ENCODE measurements around the gene CYGB. TPM values are rescaled to one million over a fixed set of nuclear protein-coding genes. Genes with fewer than 3 reads are reported as not detected.
"Not testable (repeated sequence)": the region's sequence is repeated elsewhere in the genome, so short reads cannot be mapped to it uniquely, and the experiment has no call there.

The CYGB gene
- total RNA-seq, 4 donors from 2014 or later, result 1.3 to 12.8 (median 6.9) TPM

- intact Hi-C loops (cut with DNase I), result no loop called here
- no peak for DNase-seq
- H3K27ac ChIP-seq, result no peak overlapping the region
- H3K4me1 ChIP-seq, result peaks cover 7 to 36% (median 13%) of the 10 kb centered on the region in 3 donors
- H3K27me3 ChIP-seq, result peaks cover 0 to 14% (median 0%) of the 10 kb centered on the region in 4 donors
- 53 to 78% methylated on average over 3 to 5 of the region's 22 CpGs for WGBS, 2 donors
- H3K4me3 ChIP-seq, result no peak overlapping the region
- no peaks in the 10 kb centered on the region for H3K36me3 ChIP-seq
- no peaks in the 10 kb centered on the region for H3K9me3 ChIP-seq
- TF ChIP-seq POLR2A (IDR thresholded peaks at IDR 0.05), result no peak
Measured at GRCh38 chr17:76512366-76513305, 24.9 kb downstream of the CYGB start.

DNA sequence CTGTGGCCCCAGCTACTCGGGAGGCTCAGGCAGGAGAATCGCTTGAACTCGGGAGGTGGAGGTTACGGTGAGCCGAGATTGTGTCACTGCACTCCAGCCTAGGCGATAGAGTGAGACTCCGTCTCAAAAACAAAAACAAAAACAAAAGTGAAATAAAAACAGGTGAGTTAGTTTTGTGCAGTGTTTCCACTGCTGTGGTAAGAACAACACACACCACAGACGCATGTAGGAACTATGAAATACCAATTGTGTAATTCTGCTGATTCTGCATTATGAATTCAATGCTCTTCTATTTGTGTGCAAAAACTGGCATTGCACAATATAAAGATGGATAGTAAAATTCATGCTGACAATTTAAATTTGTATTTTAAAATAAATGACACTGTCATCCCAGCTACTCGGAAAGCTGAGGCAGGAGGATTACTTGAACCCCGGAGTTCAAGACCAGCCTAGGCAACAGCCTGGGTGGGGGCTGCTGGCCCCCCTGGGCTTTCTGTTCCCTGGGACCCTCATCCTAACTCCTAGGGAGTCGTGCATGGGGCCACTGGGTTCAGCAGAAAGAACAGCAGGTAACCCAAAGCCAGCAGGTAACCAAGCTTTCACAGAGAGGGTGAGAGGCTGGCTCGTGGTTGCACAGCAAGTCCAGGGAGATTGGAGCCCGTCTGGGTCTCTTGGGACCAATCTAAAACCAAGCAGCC is 25.7 kb downstream of the CYGB start:
- intact Hi-C loops (cut with DNase I), result no loop called here
- TF ChIP-seq, protein P1, sequence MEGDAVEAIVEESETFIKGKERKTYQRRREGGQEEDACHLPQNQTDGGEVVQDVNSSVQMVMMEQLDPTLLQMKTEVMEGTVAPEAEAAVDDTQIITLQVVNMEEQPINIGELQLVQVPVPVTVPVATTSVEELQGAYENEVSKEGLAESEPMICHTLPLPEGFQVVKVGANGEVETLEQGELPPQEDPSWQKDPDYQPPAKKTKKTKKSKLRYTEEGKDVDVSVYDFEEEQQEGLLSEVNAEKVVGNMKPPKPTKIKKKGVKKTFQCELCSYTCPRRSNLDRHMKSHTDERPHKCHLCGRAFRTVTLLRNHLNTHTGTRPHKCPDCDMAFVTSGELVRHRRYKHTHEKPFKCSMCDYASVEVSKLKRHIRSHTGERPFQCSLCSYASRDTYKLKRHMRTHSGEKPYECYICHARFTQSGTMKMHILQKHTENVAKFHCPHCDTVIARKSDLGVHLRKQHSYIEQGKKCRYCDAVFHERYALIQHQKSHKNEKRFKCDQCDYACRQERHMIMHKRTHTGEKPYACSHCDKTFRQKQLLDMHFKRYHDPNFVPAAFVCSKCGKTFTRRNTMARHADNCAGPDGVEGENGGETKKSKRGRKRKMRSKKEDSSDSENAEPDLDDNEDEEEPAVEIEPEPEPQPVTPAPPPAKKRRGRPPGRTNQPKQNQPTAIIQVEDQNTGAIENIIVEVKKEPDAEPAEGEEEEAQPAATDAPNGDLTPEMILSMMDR (IDR thresholded peaks at IDR 0.05), result no peak
- no peak for TF ChIP-seq POLR2A (IDR thresholded peaks at IDR 0.05)
- H3K4me1 ChIP-seq, result peaks cover 7 to 35% (median 13%) of the 10 kb centered on the region in 3 donors
- H3K9me3 ChIP-seq, result no peaks in the 10 kb centered on the region
- no peak overlapping the region for H3K4me3 ChIP-seq
- peak overlapping the region in 1 of 4 donors; percentile 43 for H3K27ac ChIP-seq
- DNase-seq, result no peak
- 69 to 70% methylated on average over 11 to 13 of the region's 13 CpGs for WGBS, 2 donors
- no peaks in the 10 kb centered on the region for H3K36me3 ChIP-seq
- H3K27me3 ChIP-seq, result peaks cover 0 to 22% (median 0%) of the 10 kb centered on the region in 4 donors

DNA sequence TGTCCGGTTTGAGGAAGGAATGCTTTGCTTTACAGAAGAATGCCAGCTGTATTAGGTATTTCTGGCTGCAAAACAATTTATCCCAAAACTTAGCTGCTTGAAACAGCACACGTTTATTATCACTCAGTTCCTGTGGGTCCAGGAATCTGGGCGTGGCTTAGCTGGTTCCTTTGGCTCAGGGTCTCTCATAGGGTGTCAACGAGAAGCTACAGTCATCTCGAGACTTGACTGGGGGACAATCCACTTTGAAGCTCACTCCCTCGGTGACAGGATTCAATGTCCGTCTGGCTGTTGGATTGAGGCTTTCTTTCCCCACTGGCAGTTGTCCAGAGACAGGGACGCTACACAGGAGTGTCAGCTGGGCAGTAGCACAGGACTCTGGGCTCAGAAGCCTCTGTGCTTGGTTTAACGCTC is 26.7 kb downstream of the CYGB start:
- Histone ChIP-seq H3K27me3 (peaks cover 0 to 26% (median 0%) of the 10 kb centered on the region in 4 donors), H3K4me1 (peaks cover 6 to 35% (median 10%) of the 10 kb centered on the region in 3 donors), H3K27ac (no peak overlapping the region), H3K9me3 (no peaks in the 10 kb centered on the region), H3K36me3 (no peaks in the 10 kb centered on the region), H3K4me3 (no peak overlapping the region)
- no peak for DNase-seq
- 24 to 48% methylated on average over 5 to 7 of the region's 9 CpGs for WGBS, 2 donors
- no peak for TF ChIP-seq POLR2A (IDR thresholded peaks at IDR 0.05)
- TF ChIP-seq, protein P1 (IDR thresholded peaks at IDR 0.05), result no peak
- intact Hi-C loops (cut with DNase I), result no loop called here

GRCh38 chr17:76508472-76509063 is 28.9 kb downstream of the CYGB start:
- H3K36me3 ChIP-seq, H3K27ac ChIP-seq, H3K9me3 ChIP-seq, H3K4me3 ChIP-seq, DNase-seq: not testable (repeated sequence)
- WGBS, 2 donors, result 60 to 69% methylated on average over 9 to 10 of the region's 14 CpGs
- Histone ChIP-seq H3K4me1 (peaks cover 3 to 25% (median 6%) of the 10 kb centered on the region in 3 donors), H3K27me3 (peaks cover 0 to 26% (median 0%) of the 10 kb centered on the region in 4 donors)
- intact Hi-C loops (cut with DNase I), result loop anchor here (10.0 kb wide), 1 partner anchor 104 kb away; no protein-coding TSS in a partner anchor

- Histone ChIP-seq H3K9me3 (no peaks in the 10 kb centered on the region), H3K4me1 (peaks cover 9 to 25% (median 9%) of the 10 kb centered on the region in 3 donors), H3K4me3 (no peak overlapping the region), H3K27me3 (peaks cover 0 to 26% (median 0%) of the 10 kb centered on the region in 4 donors), H3K36me3 (no peaks in the 10 kb centered on the region), H3K27ac (no peak overlapping the region)
- no peak for TF ChIP-seq POLR2A (IDR thresholded peaks at IDR 0.05)
- TF ChIP-seq, protein P1 (IDR thresholded peaks at IDR 0.05), result peak; percentile 93 to 99 (median 98)
- WGBS, 2 donors, result 15 to 49% methylated on average over 5 to 8 of the region's 24 CpGs
- no peak for DNase-seq
- intact Hi-C loops (cut with DNase I), result loop anchor here (2.0 to 10.0 kb wide), 2 partner anchors 40 to 102 kb away; partner anchors contain the start of gene AANAT
Measured at GRCh38 chr17:76506408-76507345, 30.8 kb downstream of the CYGB start.

All from esophagus squamous epithelium (tissue), 5 donors.